OCI-M1 (cell line): ENCODE measurements around the gene ITGA2B.
"Not testable (repeated sequence)": the region's sequence is repeated elsewhere in the genome, so short reads cannot be mapped to it uniquely, and the experiment has no call there.

Source experiments
- DNase-seq: peaks from one replicate; lab custom pipeline; 2025; lab: John Stamatoyannopoulos, UW

ITGA2B gene

DNA sequence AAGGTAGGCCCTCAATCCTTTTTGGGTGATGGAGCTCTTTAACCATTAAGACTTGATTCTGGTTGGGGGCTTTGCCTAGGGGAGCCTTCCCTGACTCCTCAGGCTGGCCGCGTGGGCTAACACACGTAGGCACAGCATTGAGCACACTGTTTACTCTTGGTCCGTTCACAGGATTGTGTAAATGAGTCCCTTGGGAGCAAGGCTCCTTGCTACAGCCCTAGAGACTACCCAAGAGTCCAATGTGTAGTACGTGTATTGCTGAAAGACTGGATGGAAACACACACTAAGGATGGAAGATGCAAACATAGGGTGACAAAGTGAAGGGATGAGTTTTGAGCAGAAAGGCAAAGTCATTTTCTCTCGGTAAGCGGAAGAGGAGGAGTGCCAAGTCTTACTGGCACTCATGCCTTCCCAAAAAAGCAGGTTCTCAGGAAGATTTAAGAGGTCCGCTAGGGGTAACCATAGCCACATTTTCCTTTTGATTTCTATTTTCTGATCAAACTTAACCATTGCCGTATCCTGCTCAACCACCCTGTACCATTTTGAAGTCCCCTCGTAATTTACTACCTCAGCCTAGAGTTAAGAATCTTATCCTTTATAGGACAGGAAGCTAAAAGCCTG, 911 bp upstream of the ITGA2B start:
- no peak for DNase-seq

GRCh38 chr17:44389723-44390202, 314 bp upstream of the ITGA2B start:
- DNase-seq = peak; percentile 97

- DNase-seq = peak; percentile 44
These were observed 1.6 kb downstream of the ITGA2B start for GRCh38 chr17:44387804-44388203.

GRCh38 chr17:44386182-44386525, 3.3 kb downstream of the ITGA2B start:
- DNase-seq = no peak

DNA sequence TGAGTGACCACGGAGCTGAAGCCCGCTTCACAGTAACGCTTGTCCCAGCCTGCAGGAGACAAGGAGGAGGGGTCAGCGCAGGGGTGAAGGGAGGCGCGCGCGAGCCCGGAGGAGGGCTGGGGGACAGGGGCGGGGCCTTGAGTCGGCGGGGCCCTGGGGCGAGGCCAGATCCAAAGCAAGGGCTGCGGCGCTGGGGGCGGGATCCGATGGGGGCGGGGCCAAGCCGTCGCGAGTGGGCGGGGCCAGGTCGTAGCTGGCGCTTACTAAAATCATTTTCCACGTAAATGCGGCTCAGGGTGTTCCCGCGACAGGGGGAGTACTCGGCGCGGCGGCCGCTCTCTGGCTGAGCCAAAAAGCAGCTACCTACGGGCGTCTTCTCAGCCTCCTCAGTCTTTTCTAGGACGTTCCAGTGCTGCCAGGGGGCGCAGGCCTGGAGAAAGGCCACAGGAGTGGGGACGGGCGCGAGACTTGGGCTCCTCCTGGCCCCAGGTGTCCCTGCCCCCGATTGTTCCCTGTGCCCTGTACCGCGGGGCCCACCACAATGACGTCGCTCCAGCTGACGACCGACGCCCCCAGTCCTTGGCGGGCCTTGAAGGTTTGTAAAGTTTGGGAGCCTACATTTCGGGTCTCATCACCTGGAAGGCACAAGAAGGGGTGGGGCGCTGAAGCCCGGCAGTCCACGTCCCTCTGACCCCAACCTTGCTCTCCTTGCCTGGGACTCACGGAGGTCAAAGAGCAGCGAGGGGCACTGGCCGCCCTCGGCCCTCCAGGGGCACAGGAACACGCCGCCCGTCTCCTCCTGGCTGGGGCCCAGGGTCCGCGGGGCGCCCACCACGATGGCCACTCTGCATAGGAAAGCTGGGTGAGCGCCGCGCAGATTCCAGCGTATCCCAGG, 3.9 kb downstream of the ITGA2B start:
- DNase-seq = no peak

GRCh38 chr17:44384823-44385286, 4.6 kb downstream of the ITGA2B start:
- no peak for DNase-seq

- no peak for DNase-seq
These were observed 5.1 kb downstream of the ITGA2B start for GRCh38 chr17:44384281-44384822.

DNA sequence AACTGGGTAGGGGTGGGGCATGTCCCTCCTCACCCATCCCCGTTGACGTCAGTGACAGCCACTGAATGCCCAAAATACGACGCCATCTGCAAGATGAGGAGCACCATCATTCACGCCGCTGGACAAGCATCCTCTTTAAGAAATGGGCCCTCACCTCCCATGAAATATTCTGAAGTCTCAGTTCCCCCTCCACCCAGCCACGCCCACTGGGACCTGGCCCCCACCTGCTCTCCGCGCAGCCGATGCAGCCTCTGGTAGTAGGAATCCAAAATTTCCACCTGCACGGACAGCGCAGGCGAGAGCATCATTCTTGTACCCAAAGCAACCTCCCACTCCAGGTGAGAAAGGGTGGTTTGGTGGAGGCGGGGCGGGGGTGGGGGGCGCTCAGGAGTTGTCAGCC, 5.6 kb downstream of the ITGA2B start:
- DNase-seq = no peak

- no peak for DNase-seq
These were observed 6.1 kb downstream of the ITGA2B start for GRCh38 chr17:44383363-44383762.

DNA sequence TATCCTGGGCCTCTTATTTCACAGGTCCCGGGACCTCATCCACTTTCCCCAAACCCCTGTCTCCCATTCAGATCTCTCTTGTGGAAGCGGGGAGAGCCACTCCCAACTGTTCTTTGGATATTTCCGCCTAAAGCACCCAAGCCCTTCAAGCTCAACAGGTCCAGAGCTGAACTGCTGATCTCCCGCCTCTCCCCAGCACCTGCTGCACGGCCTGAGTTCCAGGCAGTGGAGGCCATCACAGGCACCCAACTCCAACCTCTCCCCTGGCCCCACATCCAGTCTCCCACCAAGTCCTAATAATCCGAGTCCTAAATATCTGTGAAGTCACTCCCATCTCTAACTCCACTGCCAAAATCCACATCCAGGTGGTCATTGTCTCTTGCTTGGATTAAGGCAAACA, 6.5 kb downstream of the ITGA2B start:
- DNase-seq = no peak

- no peak for DNase-seq
These were observed 7.6 kb downstream of the ITGA2B start for GRCh38 chr17:44381810-44382305.

DNA sequence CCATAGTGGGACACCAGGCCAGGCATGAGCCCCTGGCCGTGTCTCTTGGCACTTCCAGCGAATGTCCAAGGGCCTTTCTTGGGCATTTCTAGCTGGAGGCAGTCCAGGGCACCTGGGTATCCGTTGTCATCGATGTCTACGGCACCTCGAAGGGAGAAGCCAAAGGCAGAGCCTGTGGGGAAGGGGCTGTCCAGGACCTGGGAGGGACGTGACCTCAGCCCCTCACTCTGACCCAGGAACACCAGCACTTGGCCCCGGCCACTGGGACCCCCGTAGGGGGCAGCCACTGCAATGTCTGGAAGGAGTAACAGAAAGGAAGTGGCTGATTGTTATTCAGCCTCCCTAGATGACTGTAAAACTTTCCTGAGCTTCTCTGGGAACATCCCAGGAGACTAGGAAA, 8.7 kb downstream of the ITGA2B start:
- DNase-seq = no peak

- no peak for DNase-seq
These were observed 9.6 kb downstream of the ITGA2B start for GRCh38 chr17:44379887-44380286.

GRCh38 chr17:44378171-44378705, 11.2 kb downstream of the ITGA2B start:
- no peak for DNase-seq

GRCh38 chr17:44376779-44377178, 12.7 kb downstream of the ITGA2B start:
- DNase-seq = no peak

DNA sequence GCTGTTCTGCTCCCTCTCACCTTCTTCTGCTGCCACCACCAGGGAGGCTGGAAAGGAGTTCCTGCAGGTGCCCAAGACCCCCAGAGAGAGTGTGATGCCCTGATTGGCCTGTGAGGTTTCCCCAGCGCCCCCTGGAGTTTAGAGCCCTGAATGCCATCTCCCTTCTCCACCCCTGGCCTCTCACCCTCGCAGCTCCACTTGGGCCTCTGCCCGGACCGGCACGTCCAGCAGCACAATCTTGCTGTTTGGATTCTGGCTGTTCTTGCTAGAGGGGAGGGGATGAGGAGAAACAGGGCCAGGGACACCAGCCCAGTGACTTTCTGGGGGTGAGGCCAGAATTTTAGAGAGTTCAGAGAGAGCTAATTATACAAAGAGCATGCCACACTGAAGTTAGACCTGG, 13.3 kb downstream of the ITGA2B start:
- DNase-seq = peak; percentile 22

DNA sequence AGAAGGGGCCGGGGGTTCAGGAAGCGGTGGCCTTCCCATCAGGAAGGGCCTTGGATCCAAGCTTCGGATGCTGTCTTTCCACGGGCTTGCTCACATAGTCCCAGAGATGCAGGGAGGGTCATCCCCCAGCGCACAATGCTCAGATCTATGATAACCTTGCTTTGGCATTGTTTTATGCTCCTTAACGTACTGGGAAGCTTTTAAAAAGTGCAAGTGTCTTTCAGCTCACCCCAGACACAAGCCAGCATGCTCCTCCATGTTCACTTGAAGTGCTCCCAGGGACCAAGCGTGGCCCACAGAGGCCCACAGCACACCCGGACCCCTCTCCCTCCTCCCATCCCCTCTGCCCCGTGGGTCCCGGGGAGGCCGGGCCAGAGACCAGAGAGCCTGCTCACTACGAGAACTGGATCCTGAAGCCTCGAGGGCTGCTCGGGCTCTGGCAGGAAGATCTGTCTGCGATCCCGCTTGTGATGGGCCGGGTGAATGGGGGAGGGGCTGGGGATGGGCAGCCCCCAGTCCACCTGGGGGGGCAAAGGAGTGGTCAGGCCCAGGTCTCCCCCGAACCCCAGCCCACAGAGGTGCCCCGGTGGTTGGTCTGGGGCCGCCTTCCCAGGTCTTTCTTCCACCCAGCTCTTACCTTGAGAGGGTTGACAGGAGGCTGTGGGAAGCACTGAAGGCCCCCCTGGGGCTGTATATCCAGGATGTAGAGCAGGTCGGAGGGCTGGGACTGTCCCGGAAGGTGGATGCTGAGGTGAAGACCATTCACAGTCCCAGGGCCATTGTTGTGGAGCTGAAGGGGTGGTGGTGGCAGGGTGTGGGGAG, 14.0 kb downstream of the ITGA2B start:
- DNase-seq = no peak

DNA sequence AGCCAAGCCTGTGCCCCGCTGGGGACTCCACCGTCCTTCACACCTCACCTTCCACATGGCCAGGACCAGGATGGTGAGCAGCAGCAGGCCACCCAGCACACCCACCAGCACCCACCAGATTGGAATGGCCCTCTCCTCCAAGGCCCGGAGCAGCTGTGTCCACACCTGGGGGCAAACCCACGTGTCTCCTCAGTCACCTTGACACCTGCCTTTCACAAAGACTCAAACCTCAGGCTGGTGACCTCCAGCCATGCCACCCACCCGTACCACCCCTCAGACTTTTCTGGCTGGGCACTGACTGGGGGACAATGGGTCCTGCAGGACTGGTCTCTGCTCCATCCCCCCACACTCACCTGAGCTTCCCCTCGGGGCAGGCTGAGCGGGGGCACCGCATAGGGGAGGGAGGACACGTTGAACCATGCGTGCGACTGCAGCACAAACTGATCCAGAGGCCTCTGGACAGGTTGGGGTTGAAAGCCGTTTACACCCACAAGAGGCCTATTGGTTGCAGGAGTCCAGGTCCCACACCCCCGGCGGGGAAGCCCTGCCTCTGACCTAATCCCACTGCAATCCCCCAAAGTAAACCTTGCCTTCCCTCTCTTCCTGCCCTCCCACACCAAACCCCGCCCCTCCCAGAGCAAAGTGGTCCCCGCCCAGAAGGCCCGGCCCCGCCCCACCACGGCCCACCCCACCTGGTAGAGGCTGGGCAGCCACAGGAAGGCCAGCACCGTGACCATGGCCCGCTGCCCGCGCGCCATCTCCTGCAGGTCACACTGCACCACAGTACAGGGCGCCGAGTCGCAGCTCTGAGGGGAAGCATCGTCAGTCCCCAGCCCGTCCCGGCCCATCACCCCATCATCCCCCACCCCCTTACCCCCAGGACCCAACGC, 14.9 kb downstream of the ITGA2B start:
- no peak for DNase-seq

DNA sequence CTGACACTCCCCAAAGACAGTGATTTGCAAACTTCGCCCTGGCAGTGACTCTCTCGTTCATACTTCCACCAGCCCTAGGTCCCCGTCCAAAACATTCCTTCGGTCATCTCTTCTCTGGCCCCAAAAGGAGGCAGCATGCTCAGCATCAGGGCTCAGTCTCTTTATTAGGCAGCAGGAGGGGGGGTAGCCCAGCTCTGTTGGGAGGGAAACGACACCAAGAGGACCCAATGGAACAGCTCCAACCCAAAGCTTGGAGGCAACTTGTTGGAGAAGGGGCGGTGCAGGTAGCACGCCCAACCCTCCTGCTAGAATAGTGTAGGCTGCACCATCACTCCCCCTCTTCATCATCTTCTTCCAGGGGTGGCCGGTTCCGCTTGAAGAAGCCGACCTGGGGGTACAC, 17.4 kb downstream of the ITGA2B start:
- DNase-seq = no peak

DNA sequence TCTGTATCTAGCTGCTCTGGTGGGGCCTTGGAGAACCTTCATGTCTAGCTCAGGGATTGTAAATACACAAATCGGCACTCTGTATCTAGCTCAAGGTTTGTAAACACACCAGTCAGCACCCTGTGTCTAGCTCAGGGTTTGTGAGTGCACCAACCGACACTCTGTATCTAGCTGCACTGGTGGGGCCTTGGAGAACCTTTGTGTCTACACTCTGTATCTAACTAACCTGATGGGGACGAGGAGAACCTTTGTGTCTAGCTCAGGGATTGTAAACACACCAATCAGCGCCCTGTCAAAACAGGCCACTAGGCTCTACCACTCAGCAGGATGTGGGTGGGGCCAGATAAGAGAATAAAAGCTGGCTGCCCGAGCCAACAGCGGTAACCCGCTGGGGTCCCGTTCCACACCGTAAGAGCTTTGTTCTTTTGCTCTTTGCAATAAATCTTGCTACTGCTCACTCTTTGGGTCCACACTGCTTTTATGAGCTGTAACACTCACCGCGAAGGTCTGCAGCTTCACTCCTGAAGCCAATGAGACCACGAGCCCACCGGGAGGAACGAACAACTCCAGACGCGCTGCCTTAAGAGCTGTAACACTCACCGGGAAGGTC, 19.9 kb downstream of the ITGA2B start:
- DNase-seq = not testable (repeated sequence)
